ENCODE measurements around the gene SRPK1.
"Not testable (repeated sequence)": the region's sequence is repeated elsewhere in the genome, so short reads cannot be mapped to it uniquely, and the experiment has no call there.

Gene SRPK1

DNA sequence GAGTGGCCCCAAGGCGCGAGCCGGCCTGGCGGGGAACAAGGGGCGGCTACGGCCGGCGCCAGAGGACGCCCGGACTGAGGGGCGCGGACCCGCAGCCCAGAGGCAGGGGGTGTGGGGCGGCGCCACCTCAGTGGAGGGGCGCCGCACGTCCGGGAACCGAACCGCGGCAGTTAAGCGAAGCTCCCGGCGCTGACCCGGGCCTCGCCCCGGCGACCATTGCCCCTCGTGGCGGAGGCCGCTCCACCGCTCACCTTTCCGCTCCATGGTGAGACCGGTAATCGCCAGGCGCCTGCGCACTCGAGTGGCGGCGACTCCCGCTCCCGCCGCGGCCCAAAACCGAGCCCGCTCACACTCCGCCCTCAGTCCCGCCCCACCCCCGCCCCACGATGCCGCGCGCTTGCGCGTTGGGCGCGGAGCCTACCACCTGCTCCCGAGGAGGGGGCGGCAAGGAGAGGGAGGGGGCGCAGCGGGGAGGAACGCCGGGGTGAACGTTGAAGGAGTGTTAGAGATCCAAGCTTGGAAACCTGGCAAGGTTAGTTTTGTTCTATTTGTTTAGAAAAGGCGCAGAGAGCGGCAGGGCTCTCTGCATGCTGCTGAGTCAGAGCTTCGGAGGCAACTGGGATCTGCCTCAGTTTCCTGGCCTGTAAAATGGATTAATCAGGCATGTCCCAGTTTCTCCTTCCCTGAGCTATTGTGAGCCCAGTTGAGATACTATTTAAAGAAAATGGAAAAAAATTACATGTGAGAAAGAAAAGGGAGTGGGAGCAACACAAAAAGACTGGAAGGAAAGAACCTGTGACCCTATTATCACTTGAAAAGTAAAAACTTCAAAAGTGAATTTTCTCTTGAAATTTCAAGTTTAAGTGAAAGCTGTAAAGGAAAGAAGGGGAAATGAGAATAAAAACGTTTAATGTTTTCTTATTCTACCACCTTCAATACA lies at the start of gene SRPK1:
Gene SRPK1 (minus strand): TSS at position 306 of the 940 bp plus-strand sequence. CDS start 42 bp downstream, at position 264.
- DNase-seq: peak; percentile 86

DNA sequence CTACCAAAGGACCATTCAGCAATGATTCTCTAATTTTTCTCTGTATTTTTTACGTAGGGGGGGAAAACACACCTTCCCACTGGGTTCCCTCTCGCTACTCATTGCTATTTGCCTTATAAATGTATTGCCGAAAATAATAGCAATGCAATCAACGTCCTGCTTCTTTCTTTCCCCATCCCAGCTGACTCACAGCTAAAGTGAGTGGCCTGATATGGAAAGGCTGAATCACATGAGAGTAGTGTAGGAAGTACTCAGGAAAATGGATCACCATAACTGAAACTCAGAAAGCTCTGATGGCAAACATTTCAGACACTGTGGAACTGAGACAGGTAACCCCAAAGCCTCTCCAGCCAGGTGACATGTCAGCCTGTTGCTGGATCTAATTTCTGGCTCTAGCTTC lies 49.3 kb upstream of the SRPK1 start:
- no peak for DNase-seq

DNA sequence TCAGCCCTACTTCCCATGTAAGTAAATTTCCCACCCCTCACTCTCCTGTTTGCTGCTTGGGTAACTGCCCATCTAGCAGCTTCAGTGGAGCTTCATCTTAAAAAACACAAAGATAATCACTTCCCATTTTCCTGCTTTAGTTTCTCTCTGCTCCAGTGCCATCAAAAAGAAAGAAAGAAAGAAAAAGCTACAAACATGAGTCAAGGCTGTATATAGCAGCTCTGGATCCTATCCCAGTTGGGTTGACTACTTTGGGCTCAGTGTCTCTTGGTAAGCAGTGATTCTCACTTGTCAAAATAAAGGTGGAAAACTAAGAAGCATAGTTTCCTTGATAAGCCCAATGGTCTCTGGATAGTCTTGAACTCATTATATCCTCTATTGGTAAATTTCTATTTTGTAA lies 48.7 kb upstream of the SRPK1 start:
- no peak for DNase-seq

DNA sequence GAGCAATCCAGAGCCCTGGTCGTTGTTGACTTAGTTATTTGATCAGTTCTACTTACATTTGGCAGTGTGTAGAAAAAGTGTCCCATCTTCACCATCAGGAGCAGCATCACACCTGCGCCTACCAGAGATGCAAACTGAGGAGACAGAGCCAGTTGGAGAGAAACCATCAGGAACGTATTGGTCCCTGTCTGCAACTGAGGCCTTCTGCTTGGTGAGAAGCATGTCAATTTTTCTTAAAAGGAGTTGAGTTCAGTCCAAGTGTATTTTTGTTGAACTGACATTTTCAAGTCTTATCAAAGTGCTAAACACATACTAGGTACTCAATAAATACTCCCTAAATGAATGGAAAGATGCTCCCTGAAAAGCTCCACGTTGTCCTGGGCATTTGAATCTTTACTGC lies 47.9 kb upstream of the SRPK1 start:
- DNase-seq: no peak

DNA sequence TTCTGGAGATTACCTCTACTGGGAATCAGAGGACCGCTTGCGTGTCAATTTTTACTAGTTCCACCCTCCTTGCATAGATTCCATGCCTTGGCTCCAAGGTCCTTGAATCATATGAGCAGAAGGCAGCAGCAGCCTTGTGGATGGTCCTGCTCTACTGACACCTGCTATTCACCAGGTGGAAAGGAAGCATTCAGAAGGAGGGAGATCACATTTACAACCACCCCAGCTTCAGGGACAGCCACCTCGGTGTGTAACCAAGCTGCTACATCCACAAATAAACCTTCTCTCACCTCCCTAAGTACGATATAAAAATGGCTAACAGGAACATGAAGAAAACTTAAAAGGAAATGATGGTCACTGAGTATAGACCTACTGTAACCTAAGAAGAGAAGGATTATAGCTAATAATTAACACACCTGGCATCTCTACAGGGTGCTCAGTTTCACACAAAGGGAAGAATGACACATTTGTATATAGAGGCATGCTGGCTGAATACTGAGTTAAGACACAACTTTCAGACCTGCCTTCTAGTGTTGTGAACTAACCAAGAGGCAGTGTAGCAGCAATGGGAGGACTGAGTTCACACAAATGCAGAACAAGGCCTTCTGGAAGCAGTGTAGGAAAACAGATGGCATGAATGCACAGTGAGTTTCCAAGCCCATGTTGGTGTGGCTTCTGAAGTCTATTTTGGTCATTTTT lies 46.3 kb upstream of the SRPK1 start:
- no peak for DNase-seq

DNA sequence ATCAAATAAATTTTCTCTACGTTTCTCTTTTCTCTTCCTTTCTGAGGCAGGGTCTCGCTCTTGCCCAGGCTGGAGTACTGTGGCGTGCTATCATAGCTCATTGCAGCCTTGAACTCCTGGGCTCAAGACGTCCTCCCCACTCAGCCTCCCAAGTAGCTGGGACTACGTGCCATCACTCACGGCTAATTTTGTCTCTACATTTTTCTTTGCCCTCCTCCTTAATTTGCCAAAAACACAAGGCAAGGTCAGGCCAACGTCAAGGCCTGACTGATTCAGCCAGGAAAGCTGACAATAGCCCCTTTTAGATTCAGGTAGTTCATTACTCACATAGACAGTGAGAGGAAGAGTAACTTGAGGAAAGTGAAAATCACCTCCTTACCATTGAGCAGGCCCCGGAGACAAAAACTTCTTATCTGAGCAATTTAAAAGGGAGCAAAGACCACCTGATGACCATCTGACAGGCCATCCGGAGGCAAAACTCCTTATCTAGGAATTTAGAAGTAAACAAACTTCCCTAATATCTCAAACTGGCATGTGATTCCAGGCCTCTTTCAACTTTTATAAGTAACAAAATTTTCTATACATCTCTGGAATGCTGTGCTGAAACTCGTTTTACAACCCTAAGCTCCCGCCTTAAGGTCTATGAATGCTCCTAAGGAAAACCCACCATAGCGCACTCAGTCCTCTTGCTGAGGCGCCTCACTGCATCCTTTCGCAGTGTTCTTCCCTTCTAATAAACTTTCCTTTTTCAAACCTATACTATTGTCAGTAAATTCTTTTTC lies 42.1 kb upstream of the SRPK1 start:
- DNase-seq: no peak

DNA sequence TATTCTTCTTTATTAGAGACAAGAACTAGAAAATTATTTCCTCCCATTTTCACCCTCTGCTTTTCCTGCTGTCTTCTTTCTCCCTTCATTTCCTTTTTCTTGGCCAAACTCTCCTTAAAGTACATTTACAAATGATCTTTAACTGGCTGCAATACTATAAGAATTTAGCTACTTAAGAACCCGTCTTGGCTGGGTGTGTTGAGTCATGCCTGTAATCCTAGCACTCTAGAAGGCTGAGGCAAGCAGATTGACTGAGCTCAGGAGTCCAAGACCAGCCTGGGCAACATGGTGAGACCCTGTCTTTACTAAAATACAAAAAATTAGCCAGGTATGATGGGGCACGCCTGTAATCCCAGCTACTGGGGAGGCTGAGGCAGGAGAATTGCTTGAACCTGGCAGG lies 39.3 kb upstream of the SRPK1 start:
- DNase-seq: no peak

DNA sequence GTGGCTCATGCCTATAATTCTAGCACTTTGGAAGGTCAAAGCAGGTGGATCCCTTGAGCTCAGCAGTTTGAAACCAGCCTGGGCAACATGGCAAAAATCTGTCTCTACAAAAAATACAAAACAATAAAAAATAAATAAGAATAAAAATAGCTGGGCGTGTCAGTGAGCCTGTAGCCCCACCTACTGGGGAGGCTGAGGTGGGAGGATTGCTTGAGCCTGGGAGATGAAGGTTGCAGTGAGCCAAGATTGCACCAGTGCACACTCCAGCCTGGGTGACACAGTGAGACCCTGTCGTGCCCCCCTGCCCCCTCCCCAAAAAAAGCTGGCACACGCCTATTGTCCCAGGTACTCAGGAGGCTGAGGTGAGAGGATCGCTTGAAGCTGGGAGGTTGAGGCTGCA lies 35.1 kb upstream of the SRPK1 start:
- DNase-seq: no peak

DNA sequence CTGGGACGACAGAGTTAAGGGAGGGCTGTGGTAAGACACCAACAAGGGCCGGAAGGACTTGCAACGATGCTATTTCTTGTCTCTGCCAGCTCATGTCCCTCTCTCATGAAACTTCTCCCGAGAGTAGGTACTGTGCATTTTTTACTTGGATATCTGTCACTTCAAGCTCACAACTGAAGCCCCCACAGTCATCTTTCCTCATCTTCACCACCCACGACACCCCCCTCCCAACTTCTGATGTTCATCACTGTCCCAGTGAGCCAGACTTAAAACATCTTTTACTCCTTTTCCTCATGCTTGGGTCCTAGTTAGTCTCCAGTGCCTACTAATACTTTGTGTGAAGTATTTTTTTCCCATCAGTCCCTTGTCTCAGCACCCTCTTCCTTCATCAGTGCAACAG lies 34.6 kb upstream of the SRPK1 start:
- DNase-seq: no peak

DNA sequence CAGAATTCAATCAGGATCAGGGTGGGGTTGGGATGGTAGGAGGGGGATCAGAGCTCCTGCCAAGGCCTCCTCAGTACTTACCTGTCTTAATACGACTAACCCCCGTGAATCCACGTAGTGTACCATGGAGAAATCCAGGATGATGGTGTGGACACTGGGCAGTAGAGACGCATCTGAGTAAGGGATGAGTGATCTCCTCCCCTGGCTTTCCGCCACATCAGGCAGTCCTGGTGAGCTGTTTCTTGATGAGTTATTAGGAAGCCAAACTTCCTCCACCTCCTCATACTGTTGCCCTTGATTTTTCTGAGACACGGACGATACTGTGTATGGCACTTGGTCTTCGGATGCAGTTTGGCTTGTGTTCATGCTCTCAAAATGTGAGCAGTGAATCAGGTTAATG lies 34.2 kb upstream of the SRPK1 start:
- DNase-seq: no peak

DNA sequence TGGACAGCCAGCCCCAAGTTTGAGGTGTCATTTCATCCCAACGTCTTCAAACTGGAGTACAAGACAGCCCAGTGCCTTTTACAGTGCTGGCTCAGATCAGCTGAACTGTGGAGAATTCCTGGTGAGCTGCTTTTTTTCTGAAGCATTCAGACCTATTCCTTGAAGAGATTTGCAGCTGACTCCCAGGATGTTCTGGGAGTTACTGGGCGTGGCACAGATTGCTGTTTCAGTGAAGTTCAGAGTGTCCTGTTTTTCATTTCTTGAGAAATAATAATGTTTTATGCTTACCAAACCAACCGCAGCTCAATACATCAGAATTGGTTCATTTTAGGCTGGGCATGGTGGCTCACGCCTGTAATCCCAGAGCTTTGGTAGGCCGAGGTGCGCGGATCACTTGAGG lies 33.4 kb upstream of the SRPK1 start:
- DNase-seq: no peak

DNA sequence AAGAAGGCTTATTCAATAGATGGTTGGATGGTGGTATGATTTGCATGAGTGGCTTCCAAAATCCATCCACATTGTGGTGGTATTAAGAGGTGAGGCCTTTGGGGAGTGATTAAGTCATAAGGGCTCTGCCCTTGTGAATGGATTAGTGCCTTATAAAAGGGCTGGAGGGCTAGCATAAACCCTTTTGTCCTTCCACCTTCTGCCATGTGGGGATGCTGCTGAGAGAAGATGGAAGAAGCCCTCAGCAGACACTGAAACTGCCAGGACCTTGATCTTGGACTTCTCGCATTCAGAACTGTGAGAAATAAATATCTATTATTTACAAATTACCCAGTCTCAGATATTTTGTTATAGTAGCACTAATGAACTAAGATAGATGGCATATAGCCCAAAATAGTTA lies 27.8 kb upstream of the SRPK1 start:
- no peak for DNase-seq

DNA sequence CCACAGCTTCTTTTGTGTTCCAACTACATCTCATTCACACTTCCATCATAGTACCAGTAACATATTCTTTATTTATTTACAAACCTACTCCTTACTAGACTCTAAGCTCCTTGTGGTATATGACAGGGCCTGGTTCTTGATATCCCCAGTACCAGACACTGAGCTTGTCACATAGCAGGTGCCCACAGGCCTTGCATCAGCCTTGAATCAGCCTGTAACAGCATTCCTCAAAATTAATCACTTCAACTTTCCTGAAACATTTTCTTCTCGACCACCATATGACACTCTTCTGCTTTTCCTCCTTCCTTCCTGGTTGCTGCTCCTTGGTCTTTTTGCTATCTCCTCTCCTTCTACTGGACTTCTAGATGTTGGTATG lies 24.7 kb upstream of the SRPK1 start:
- no peak for DNase-seq

DNA sequence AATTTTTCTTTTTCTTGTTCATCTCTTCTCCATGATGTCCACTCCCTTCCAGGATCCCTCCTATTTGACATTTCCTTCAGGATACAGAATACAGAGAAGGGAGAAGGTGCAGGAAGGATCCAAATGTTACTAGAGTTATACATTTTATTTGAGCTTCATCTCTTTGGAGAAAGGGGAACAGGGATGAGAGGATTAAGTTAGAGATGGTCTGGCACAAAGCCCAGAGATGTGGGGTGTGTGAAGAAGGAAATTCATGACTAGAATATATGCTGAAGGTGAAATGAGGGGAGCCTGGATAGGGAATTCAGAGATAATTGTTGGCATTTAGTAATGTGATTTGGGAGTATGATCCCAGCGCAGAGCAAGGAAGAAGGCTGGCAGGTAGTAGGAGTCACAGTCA lies 22.5 kb upstream of the SRPK1 start:
- DNase-seq: no peak

DNA sequence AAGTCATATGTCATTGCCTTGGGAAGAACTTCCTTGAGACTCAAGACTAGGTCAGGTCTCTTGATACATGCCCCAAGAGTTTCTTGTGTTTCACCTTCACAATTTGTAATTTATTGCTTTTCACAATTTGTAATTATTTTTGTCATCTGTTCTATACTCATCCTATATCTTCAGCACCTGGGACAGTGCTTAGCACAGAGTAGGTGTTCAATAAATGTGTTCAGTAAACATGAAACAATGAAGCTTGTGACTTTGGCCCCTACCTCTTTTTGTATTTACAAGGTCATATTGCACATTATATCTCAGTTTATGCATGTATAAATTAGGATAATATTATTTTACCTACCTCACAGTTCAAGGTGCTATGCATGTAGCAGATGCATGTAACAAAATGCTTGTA lies 21.5 kb upstream of the SRPK1 start:
- DNase-seq: no peak

DNA sequence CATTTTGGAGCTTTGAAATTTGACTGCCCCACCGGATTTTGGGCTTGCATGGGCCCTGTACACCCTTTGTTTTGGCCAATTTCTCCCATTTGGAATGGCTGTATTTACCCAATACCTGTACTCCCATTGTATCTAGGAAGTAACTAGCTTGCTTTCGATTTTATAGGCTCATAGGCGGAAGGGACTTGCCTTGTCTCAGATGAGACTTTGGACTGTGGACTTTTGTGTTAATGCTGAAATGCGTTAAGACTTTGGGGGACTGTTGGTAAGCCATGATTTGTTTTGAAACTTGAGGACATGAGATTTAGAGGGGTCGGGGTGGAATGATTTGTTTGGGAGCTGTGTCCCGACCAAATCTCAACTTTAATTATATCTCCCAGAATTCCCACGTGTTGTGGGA lies 20.3 kb upstream of the SRPK1 start:
- not testable (repeated sequence) for DNase-seq

DNA sequence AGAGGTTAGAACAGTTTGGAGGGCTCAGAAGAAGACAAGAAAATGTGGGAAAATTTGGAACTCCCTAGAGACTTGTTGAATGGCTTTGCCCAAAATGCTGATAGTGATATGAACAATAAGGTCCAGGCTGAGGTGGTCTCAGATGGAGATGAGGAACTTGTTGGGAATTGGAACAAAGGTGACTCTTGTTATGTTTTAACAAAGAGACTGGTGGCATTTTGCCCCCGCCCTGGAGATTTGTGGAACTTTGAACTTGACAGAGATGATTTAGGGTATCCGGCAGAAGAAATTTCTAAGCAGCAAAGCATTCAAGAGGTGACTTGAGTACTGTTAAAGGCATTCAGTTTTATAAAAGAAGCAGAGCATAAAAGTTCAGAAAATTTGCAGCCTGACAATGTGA lies 19.1 kb upstream of the SRPK1 start:
- not testable (repeated sequence) for DNase-seq

DNA sequence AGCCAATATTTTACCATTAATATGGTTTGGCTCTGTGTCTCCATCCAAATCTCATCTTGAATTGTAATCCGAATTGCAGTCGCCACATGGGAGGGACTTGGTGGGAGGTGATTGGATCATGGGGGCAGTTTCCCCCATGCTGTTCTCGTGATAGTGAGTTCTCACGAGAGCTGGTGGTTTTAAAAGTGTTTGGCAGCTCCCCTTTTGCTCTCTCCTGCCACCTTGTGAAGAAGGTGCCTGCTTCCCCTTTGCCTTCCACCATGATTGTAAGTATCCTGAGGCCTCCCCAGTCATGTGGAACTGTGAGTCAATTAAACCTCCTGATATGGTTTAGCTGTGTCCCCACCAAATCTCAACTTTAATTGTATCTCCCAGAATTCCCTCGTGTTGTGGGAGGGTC lies 18.4 kb upstream of the SRPK1 start:
- DNase-seq: not testable (repeated sequence)

DNA sequence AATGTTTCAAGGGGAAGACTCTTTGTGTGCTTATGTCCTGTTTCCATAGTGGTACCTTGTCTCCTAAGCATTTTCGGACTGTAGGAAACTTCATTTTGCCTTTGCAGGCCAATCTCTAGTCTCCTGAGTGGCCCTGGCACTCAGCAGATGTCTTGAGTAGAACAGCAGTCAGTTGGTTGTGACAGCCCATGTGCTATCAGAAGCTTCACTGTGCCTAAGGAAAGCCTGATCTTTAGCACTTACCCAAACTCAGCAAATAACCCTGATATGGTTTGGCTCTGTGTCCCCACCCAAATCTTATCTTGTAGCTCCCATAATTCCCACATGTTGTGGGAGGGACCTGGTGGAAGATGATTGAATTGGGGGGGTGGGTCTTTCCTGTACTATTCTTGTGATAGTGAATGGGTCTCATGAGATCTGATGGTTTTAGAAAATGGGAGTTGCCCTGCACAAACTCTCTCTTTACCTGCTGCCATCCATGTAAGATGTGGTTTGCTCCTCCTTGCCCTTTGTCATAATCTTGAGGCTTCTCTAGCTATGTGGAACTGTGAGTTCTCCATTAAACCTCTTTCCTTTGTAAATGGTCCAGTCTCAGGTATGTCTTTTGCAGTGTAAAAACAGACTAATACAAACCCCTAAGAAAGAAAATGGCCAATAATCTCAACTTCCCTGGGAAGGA lies 15.9 kb upstream of the SRPK1 start:
- DNase-seq: no peak

DNA sequence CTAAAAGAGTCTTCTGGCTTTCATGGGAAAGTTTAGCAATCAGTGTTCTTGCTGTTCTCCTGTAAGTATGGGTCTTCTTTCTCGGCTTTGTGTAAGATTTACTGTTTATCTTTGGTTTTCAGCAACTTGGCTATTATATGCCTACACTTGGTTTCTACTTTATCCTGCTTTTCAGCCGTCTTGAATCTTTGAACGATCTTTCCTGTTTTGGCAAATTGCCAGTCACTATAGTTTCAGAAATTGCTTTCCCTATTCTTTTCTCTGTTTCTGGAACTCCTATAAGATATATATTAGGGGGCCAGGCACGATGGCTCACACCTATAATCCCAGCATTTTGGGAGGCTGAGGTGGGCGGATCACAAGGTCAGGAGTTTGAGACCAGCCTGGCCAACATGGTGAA lies 14.6 kb upstream of the SRPK1 start:
- no peak for DNase-seq

DNA sequence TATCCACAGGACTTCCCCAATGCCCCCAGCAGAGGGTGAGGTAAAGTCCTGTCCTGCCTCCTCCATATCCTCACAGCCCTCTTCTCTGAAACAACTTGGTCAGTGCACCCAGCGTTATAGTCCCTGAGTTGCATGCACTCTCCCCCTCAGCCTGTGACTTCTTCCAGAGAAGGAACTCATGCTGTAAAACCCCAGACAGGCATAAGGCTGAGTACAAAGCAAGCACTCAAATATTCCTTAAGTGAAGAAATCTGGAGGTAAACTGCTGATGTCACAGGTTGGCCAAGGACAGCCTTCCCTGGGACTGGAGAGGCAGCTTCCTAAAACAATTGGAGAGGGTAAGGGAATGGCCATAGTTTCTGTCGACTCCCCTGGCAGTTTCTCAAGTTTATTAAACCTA lies 12.9 kb upstream of the SRPK1 start:
- DNase-seq: no peak

DNA sequence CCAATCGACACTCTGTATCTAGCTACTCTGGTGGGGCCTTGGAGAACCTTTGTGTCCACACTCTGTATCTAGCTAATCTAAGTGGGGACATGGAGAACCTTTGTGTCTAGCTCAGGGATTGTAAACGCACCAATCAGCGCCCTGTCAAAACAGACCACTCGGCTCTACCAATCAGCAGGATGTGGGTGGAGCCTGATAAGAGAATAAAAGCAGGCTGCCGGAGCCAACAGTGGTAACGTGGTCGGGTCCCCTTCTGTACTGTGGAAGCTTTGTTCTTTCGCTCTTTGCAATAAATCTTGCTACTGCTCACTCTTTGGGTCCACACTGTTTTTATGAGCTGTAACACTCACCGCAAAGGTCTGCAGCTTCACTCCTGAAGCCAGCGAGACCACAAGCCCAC lies 11.0 kb upstream of the SRPK1 start:
- DNase-seq: not testable (repeated sequence)

DNA sequence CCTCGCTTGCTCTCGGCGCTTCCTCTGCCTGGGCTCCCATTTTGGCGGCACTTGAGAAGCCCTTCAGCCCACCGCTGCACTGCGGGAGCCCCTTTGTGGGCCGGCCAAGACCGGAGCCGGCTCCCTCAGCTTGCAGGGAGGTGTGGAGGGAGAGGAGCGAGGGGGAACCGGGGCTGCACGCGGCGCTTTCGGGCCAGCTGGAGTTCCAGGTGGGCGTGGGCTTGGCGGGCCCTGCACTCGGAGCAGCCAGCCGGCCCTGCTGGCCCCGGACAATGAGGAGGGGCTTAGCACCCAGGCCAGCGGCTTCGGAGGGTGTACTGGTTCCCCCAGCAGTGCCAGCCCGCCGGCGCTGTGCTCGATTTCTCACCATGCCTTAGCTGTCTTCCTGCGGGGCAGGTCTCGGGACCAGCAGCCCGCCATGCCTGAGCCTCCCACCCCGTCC lies 10.2 kb upstream of the SRPK1 start:
- no peak for DNase-seq
